Measurements from ENCODE around the gene GNPAT. TPM values are rescaled to one million over a fixed set of nuclear protein-coding genes. Genes with fewer than 3 reads are reported as not detected.

The GNPAT gene
- total and polyA plus RNA-seq, 2 of the 8 experiments (the other 6 are each of a cell fraction or from before 2014, with no cell fraction given), result 22.9 to 47.4 TPM

GRCh38 chr1:231194843-231195516, 46.0 kb upstream of the GNPAT start:
- Histone ChIP-seq H2BK15ac (ENCODE audit: low read length) (no peak overlapping the region), H3K9me3 (ENCODE audit: insufficient read depth in 2 of 2, low read depth in 1 of 2, low read length in 1 of 2) (no peaks in the 10 kb centered on the region; a peak in 1 of 4 replicates), H3K23me2 (ENCODE audit: low read depth, low read length) (no peaks in the 10 kb centered on the region), H4K5ac (ENCODE audit: insufficient read length, low read depth, low read length) (no peak overlapping the region), H4K91ac (replicated peaks; ENCODE audit: insufficient read length, low read length) (no peak overlapping the region), H3K36me3 (ENCODE audit: control insufficient read depth in 2 of 4, insufficient read depth in 4 of 4, low read length in 3 of 4) (no peaks in the 10 kb centered on the region), H2BK120ac (replicated peaks; ENCODE audit: low read depth, low read length) (no peak overlapping the region), H3K27me3 (replicated peaks in 1 of 4; ENCODE audit: control insufficient read depth in 3 of 4, extremely low read depth in 1 of 4, insufficient read depth in 3 of 4, low read length in 3 of 4) (peaks cover 0 to 4% (median under 1%) of the 10 kb centered on the region in 4 experiments; a peak in 3 of 7 replicates), H4K8ac (ENCODE audit: extremely low read depth, insufficient read depth, low read length) (no peak overlapping the region), H3K18ac (ENCODE audit: extremely low read depth, low read length) (no peak overlapping the region), H3K14ac (ENCODE audit: insufficient read length) (no peak overlapping the region), H2BK20ac (ENCODE audit: low read length) (no peak overlapping the region), H3K4me3 (ENCODE audit: extremely low read depth in 1 of 4, insufficient read depth in 2 of 4, low read depth in 3 of 4, low read length in 4 of 4) (no peak overlapping the region), H3K4ac (replicated peaks; ENCODE audit: insufficient read length, low read depth, low read length) (no peak overlapping the region), H2BK12ac (ENCODE audit: low read depth, low read length) (no peak overlapping the region), H3K27ac (ENCODE audit: low read depth, low read length) (no peak overlapping the region), H3K9ac (replicated peaks in 1 of 4; ENCODE audit: extremely low read depth in 1 of 4, low read depth in 3 of 4, low read length in 3 of 4) (no peak overlapping the region), H2BK5ac (ENCODE audit: low read depth, low read length) (no peak overlapping the region), H4K20me1 (replicated peaks in 1 of 2; ENCODE audit: control insufficient read depth in 1 of 2, insufficient read depth in 2 of 2, low read length in 2 of 2) (peaks cover 0 to 2% of the 10 kb centered on the region in 2 experiments), H3K56ac (replicated peaks; ENCODE audit: insufficient read length, low read depth, low read length) (no peak overlapping the region), H2AK5ac (ENCODE audit: low read depth, low read length) (no peak overlapping the region), H2AFZ (ENCODE audit: low read length) (no peak overlapping the region), H3K79me2 (ENCODE audit: control insufficient read depth in 1 of 2, insufficient read depth in 2 of 2, low read length in 2 of 2) (no peaks in the 10 kb centered on the region), H3K79me1 (ENCODE audit: low read depth, low read length) (no peaks in the 10 kb centered on the region), H3K23ac (ENCODE audit: insufficient read length) (no peak overlapping the region), H3K4me1 (replicated peaks in 1 of 4; ENCODE audit: control insufficient read depth in 3 of 4, insufficient read depth in 4 of 4, low read length in 3 of 4) (peaks cover 0 to 5% (median 0%) of the 10 kb centered on the region in 4 experiments; a peak in 1 of 7 replicates), H3K4me2 (ENCODE audit: insufficient read depth in 1 of 2, low read depth in 2 of 2, low read length in 2 of 2) (no peak overlapping the region)
- no peak for DNase-seq (ENCODE audit: low read depth in 1 of 2, low spot score in 2 of 2)
- CTCF ChIA-PET (ENCODE audit: partially characterized antibody), result interaction anchor here (0.7 to 2.9 kb wide), 6 partner anchors 10 to 216 kb away, joined by 3 to 12 read pairs (median 4); partner anchors contain the start of genes ARV1 and TTC13
- FAIRE-seq, result no peak
- POLR2A ChIA-PET (ENCODE audit: partially characterized antibody), result no interaction called here
- WGBS, 2 experiments (ENCODE audit: extremely low coverage in 1 of 2, insufficient coverage in 1 of 2, insufficient read length in 1 of 2, insufficient replicate concordance in 2 of 2, low coverage in 1 of 2, low lambda C conversion rate in 2 of 2, missing lambda C conversion rate in 1 of 2), result 96% methylated on average over 8 of the region's 8 CpGs; no CpG with 5 or more reads in 1 of the 2 experiments
- TF ChIP-seq JUND (IDR thresholded peaks at IDR 0.05; ENCODE audit: low read length), result no peak
- TF ChIP-seq GTF2F1 (IDR thresholded peaks at IDR 0.05; ENCODE audit: borderline replicate concordance, low read depth, low read length), result no peak
- TF ChIP-seq HDAC6 (IDR thresholded peaks at IDR 0.05; ENCODE audit: low read depth, low read length), result no peak
- TF ChIP-seq POLR2AphosphoS5 (IDR thresholded peaks at IDR 0.05; ENCODE audit: low read depth, low read length), result no peak
- no peak for TF ChIP-seq NRF1 (IDR thresholded peaks at IDR 0.05; ENCODE audit: low read depth, low read length)
- TF ChIP-seq TCF12 (IDR thresholded peaks at IDR 0.05; ENCODE audit: low read depth, low read length), result no peak
- no peak for TF ChIP-seq BRCA1 (IDR thresholded peaks at IDR 0.05; ENCODE audit: low read depth, low read length)
- no peak for TF ChIP-seq JUN (IDR thresholded peaks at IDR 0.05; ENCODE audit: low read depth, low read length)
- TF ChIP-seq SP2 (IDR thresholded peaks at IDR 0.05; ENCODE audit: low read length), result no peak
